Caco-2 (cell line): ENCODE measurements around the gene ZCRB1. TPM values are rescaled to one million over a fixed set of nuclear protein-coding genes. Genes with fewer than 3 reads are reported as not detected.

Experiments
- BruUV-seq: library from RNA; stranded (reverse); fragments of 400-500 nt; replicated peaks from 2 replicates; lab custom pipeline; 2021; lab: Mats Ljungman, UMichigan
- CTCF ChIA-PET: fragments of 300-600 bp; sonication (Branson Sonifier 250); formaldehyde crosslinking; loops from one replicate; lab custom pipeline; 2022; ENCODE audit warnings: antibody characterized with exemption; lab: Charles Lee
- POLR2A ChIA-PET: fragments of 300-600 bp; sonication (Branson Sonifier 250); formaldehyde crosslinking; loops from one replicate; lab custom pipeline; 2022; ENCODE audit warnings: antibody characterized with exemption; lab: Charles Lee
- DNase-seq, 2 experiments: peaks; one replicate each; pipeline versions ENCODE4 v3.0.0 to v3.0.0-alpha.2; 2020 to 2022
- H3K27me3 ChIP-seq: replicated peaks from 2 replicates; pipeline ENCODE4 v1.6.0; 2011; ENCODE audit warnings: low read length; ENCODE audit not compliant: control insufficient read depth, insufficient read depth
- H3K36me3 ChIP-seq: 2 replicates; pipeline ENCODE4 v1.5.1; 2011; ENCODE audit warnings: low read length; ENCODE audit not compliant: control insufficient read depth, insufficient read depth
- H3K4me1 ChIP-seq: fragments of 250-450 bp; sonication (Bioruptor Pico); 2 replicates; pipeline ENCODE4 v1.5.1; 2020; ENCODE audit warnings: mild to moderate bottlenecking
- H3K4me3 ChIP-seq: 2 replicates; pipeline ENCODE4 v1.5.1; 2011; ENCODE audit warnings: low read depth, mild to moderate bottlenecking, control low read depth, low read length
- H3K9me3 ChIP-seq: fragments of 250-450 bp; sonication (Bioruptor Pico); 2 replicates; pipeline ENCODE4 v1.5.1; 2020; ENCODE audit warnings: mild to moderate bottlenecking, moderate library complexity
- H3K27ac Mint-ChIP-seq: one replicate; pipeline ENCODE4 v1.8.0; 2022; ENCODE audit warnings: mixed read lengths; ENCODE audit not compliant: unreplicated experiment
- H3K27me3 Mint-ChIP-seq: one replicate; pipeline ENCODE4 v1.8.0; 2022; ENCODE audit warnings: mixed read lengths; ENCODE audit not compliant: insufficient read depth, unreplicated experiment
- H3K36me3 Mint-ChIP-seq: one replicate; pipeline ENCODE4 v1.8.0; 2022; ENCODE audit warnings: mild to moderate bottlenecking, mixed read lengths; ENCODE audit not compliant: insufficient read depth, unreplicated experiment
- H3K4me1 Mint-ChIP-seq: one replicate; pipeline ENCODE4 v1.8.0; 2022; ENCODE audit warnings: low read depth, mixed read lengths; ENCODE audit not compliant: unreplicated experiment
- H3K4me3 Mint-ChIP-seq: one replicate; pipeline ENCODE4 v1.8.0; 2022; ENCODE audit warnings: mild to moderate bottlenecking, moderate library complexity, mixed read lengths; ENCODE audit not compliant: unreplicated experiment
- H3K9me3 Mint-ChIP-seq: one replicate; pipeline ENCODE4 v1.8.0; 2022; ENCODE audit warnings: mixed read lengths; ENCODE audit not compliant: unreplicated experiment
- CTCF ChIP-seq, 2 experiments: fragments of 200-600 bp in 1 of 2; IDR thresholded peaks; 1 replicate in 1 of 2; 2 replicates in 1 of 2; pipeline versions ENCODE4 v1.5.1 to v1.8.0; 2011 to 2022; ENCODE audit warnings: antibody characterized with exemption in 1 of 2, control low read depth in 1 of 2, inconsistent platforms in 1 of 2, low read depth in 1 of 2, low read length in 1 of 2, mild to moderate bottlenecking in 1 of 2, moderate library complexity in 1 of 2; ENCODE audit not compliant: insufficient read depth in 1 of 2, severe bottlenecking in 1 of 2, unreplicated experiment in 1 of 2
- intact Hi-C: fragments of 100-400 bp; cut with micrococcal nuclease; formaldehyde crosslinking; loops from one replicate; pipeline ENCODE4 v1.10.0; 2022; ENCODE audit not compliant: unreplicated experiment
- total RNA-seq: library from RNA; stranded (reverse); gene quantifications from 2 replicates; pipeline ENCODE4 v1.2.3, GENCODE V29; 2022

Gene ZCRB1
- total RNA-seq, 1 experiment from 2014 or later, result 52.1 TPM

GRCh38 chr12:42281844-42282243, 44.0 kb downstream of the ZCRB1 start:
- Histone ChIP-seq H3K27me3 (peaks cover 1% of the 10 kb centered on the region; the same call in 1 of the 2 replicates), H3K4me1 (peaks cover 20% of the 10 kb centered on the region), H3K9me3 (no peaks in the 10 kb centered on the region), H3K36me3 (no peaks in the 10 kb centered on the region), H3K4me3 (no peak overlapping the region)
- H3K27ac Mint-ChIP-seq, result no peak overlapping the region
- intact Hi-C loops, result loop anchor here (5.0 kb wide), 1 partner anchor 155 kb away; no protein-coding TSS in a partner anchor
- H3K9me3 Mint-ChIP-seq, result no peaks in the 10 kb centered on the region
- peaks cover 5% of the 10 kb centered on the region for H3K27me3 Mint-ChIP-seq
- peaks cover 7% of the 10 kb centered on the region for H3K4me1 Mint-ChIP-seq
- H3K36me3 Mint-ChIP-seq, result no peaks in the 10 kb centered on the region
- no peak for DNase-seq
- no TSS peak for BruUV-seq
- ChIA-PET CTCF (interaction anchor here (1.3 kb wide), 1 partner anchor 50 kb away, joined by 3 read pairs; no protein-coding TSS in a partner anchor), POLR2A (no interaction called here)
- TF ChIP-seq CTCF (IDR thresholded peaks at IDR 0.05; ENCODE audit: insufficient read depth in 1 of 2, low read depth in 1 of 2, low read length in 1 of 2, severe bottlenecking in 1 of 2, unreplicated experiment in 1 of 2), result no peak
- no peak overlapping the region for H3K4me3 Mint-ChIP-seq

- Mint-ChIP-seq H3K4me1 (peaks cover 7% of the 10 kb centered on the region), H3K27me3 (peaks cover 5% of the 10 kb centered on the region), H3K9me3 (no peaks in the 10 kb centered on the region), H3K4me3 (no peak overlapping the region), H3K36me3 (no peaks in the 10 kb centered on the region), H3K27ac (no peak overlapping the region)
- peak in 1 of 2 experiments; percentile 42 for DNase-seq
- H3K36me3 ChIP-seq, result no peaks in the 10 kb centered on the region
- POLR2A ChIA-PET, result no interaction called here
- no TSS peak for BruUV-seq
- H3K27me3 ChIP-seq, result peaks cover 1% of the 10 kb centered on the region; the same call in 1 of the 2 replicates
- peaks cover 20% of the 10 kb centered on the region for H3K4me1 ChIP-seq
- no peak overlapping the region for H3K4me3 ChIP-seq
- H3K9me3 ChIP-seq, result no peaks in the 10 kb centered on the region
- CTCF ChIA-PET, result interaction anchor here (1.3 kb wide), 1 partner anchor 51 kb away, joined by 3 read pairs; no protein-coding TSS in a partner anchor
- TF ChIP-seq CTCF (IDR thresholded peaks at IDR 0.05; ENCODE audit: insufficient read depth in 1 of 2, low read depth in 1 of 2, low read length in 1 of 2, severe bottlenecking in 1 of 2, unreplicated experiment in 1 of 2), result no peak
- intact Hi-C loops, result loop anchor here (5.0 kb wide), 1 partner anchor 154 kb away; no protein-coding TSS in a partner anchor
Measured at GRCh38 chr12:42281278-42281677, 44.6 kb downstream of the ZCRB1 start.

GRCh38 chr12:42278128-42278510, 47.8 kb downstream of the ZCRB1 start:
- DNase-seq, result no peak
- H3K4me1 ChIP-seq, result peaks cover 20% of the 10 kb centered on the region
- ChIA-PET CTCF (no interaction called here), POLR2A (no interaction called here)
- H3K9me3 Mint-ChIP-seq, result peaks cover 10% of the 10 kb centered on the region
- H3K4me3 ChIP-seq, result no peak overlapping the region
- no peak overlapping the region for H3K4me3 Mint-ChIP-seq
- intact Hi-C loops, result no loop called here
- H3K4me1 Mint-ChIP-seq, result peaks cover 7% of the 10 kb centered on the region
- no TSS peak for BruUV-seq
- H3K27me3 Mint-ChIP-seq, result peaks cover 7% of the 10 kb centered on the region
- no peak for TF ChIP-seq CTCF (IDR thresholded peaks at IDR 0.05; ENCODE audit: insufficient read depth in 1 of 2, low read depth in 1 of 2, low read length in 1 of 2, severe bottlenecking in 1 of 2, unreplicated experiment in 1 of 2)
- H3K27ac Mint-ChIP-seq, result no peak overlapping the region
- H3K9me3 ChIP-seq, result no peaks in the 10 kb centered on the region
- no peaks in the 10 kb centered on the region for H3K27me3 ChIP-seq
- no peaks in the 10 kb centered on the region for H3K36me3 Mint-ChIP-seq
- H3K36me3 ChIP-seq, result no peaks in the 10 kb centered on the region
